Measurements from ENCODE around the gene LRRC26. TPM values are rescaled to one million over a fixed set of nuclear protein-coding genes. Genes with fewer than 3 reads are reported as not detected.

The LRRC26 gene
- total and polyA plus RNA-seq, 4 donors: not detected

Small RNA genes within 50 kb of the gene (microRNA-seq; reads per million reads assigned to microRNA genes)
- 0 reads per million in 2 donors for gene MIR3621

Other genes starting within 250 kb of the LRRC26 start
Only the 30 nearest of the 31 such genes appear.
- 1 to 10 TPM in 1 of 2 donors, under 1 TPM in 1; 0.90 to 1.1 TPM for gene C8G, start 224.8 kb downstream of the LRRC26 start, total RNA-seq
- gene C8G, start 224.8 kb downstream of the LRRC26 start, polyA plus RNA-seq: 1 to 10 TPM; 1.8 to 3.1 TPM
- gene LCN12, start 217.8 kb downstream of the LRRC26 start, total RNA-seq: 1 to 10 TPM in 1 of 2 donors, under 1 TPM in 1; 0.71 to 1.6 TPM
- gene LCN12, start 217.8 kb downstream of the LRRC26 start, polyA plus RNA-seq: 1 to 10 TPM in 1 of 2 donors, not detected in 1; 3.3 TPM
- gene PTGDS, start 192.5 kb downstream of the LRRC26 start, total RNA-seq: 100 to 1,000 TPM; 128 to 145 TPM
- 10 to 100 TPM; 12.2 to 13.9 TPM for gene PTGDS, start 192.5 kb downstream of the LRRC26 start, polyA plus RNA-seq
- gene LCNL1, start 187.1 kb downstream of the LRRC26 start, total RNA-seq: 1 to 10 TPM in 1 of 2 donors, under 1 TPM in 1; 0.36 to 1.1 TPM
- under 1 TPM in 1 of 2 donors, not detected in 1; 0.15 TPM for gene LCNL1, start 187.1 kb downstream of the LRRC26 start, polyA plus RNA-seq
- 10 to 100 TPM; 27.8 to 42.0 TPM for gene PAXX, start 177.6 kb downstream of the LRRC26 start, total RNA-seq
- gene PAXX, start 177.6 kb downstream of the LRRC26 start, polyA plus RNA-seq: 100 to 1,000 TPM in 1 of 2 donors, 10 to 100 TPM in 1; 39.9 to 192 TPM
- gene CLIC3, start 173.5 kb downstream of the LRRC26 start, total RNA-seq: 1 to 10 TPM; 3.8 to 7.0 TPM
- gene CLIC3, start 173.5 kb downstream of the LRRC26 start, polyA plus RNA-seq: 1 to 10 TPM; 1.6 to 6.7 TPM
- gene ABCA2, start 141.8 kb downstream of the LRRC26 start, total RNA-seq: 10 to 100 TPM; 27.3 to 60.0 TPM
- gene ABCA2, start 141.8 kb downstream of the LRRC26 start, polyA plus RNA-seq: 10 to 100 TPM in 1 of 2 donors, 1 to 10 TPM in 1; 9.0 to 48.1 TPM
- under 1 TPM; 0.27 to 0.68 TPM for gene FUT7, start 138.0 kb downstream of the LRRC26 start, total RNA-seq
- not detected for gene FUT7, start 138.0 kb downstream of the LRRC26 start, polyA plus RNA-seq
- gene NPDC1, start 123.9 kb downstream of the LRRC26 start, total RNA-seq: 100 to 1,000 TPM in 1 of 2 donors, 10 to 100 TPM in 1; 99.3 to 217 TPM
- gene NPDC1, start 123.9 kb downstream of the LRRC26 start, polyA plus RNA-seq: 100 to 1,000 TPM in 1 of 2 donors, 10 to 100 TPM in 1; 26.5 to 190 TPM
- 1 to 10 TPM in 1 of 2 donors, under 1 TPM in 1; 0.16 to 1.7 TPM for gene ENTPD2, start 116.0 kb downstream of the LRRC26 start, total RNA-seq
- not detected for gene ENTPD2, start 116.0 kb downstream of the LRRC26 start, polyA plus RNA-seq
- gene SAPCD2, start 99.5 kb downstream of the LRRC26 start, total RNA-seq: under 1 TPM; 0.26 to 0.60 TPM
- under 1 TPM in 1 of 2 donors, not detected in 1; 0.50 TPM for gene SAPCD2, start 99.5 kb downstream of the LRRC26 start, polyA plus RNA-seq
- 10 to 100 TPM in 1 of 2 donors, 1 to 10 TPM in 1; 7.9 to 20.6 TPM for gene UAP1L1, start 92.5 kb downstream of the LRRC26 start, total RNA-seq
- 10 to 100 TPM in 1 of 2 donors, 1 to 10 TPM in 1; 4.1 to 13.2 TPM for gene UAP1L1, start 92.5 kb downstream of the LRRC26 start, polyA plus RNA-seq
- 10 to 100 TPM; 28.4 to 52.2 TPM for gene MAN1B1, start 83.1 kb downstream of the LRRC26 start, total RNA-seq
- gene MAN1B1, start 83.1 kb downstream of the LRRC26 start, polyA plus RNA-seq: 100 to 1,000 TPM in 1 of 2 donors, 10 to 100 TPM in 1; 21.2 to 104 TPM
- 100 to 1,000 TPM in 1 of 2 donors, 10 to 100 TPM in 1; 97.4 to 153 TPM for gene DPP7, start 55.3 kb downstream of the LRRC26 start, total RNA-seq
- 100 to 1,000 TPM in 1 of 2 donors, 10 to 100 TPM in 1; 98.8 to 598 TPM for gene DPP7, start 55.3 kb downstream of the LRRC26 start, polyA plus RNA-seq
- not detected for gene GRIN1, start 30.9 kb downstream of the LRRC26 start, total RNA-seq
- gene GRIN1, start 30.9 kb downstream of the LRRC26 start, polyA plus RNA-seq: not detected
- gene TMEM210, start 2.0 kb upstream of the LRRC26 start, total RNA-seq: not detected
- not detected for gene TMEM210, start 2.0 kb upstream of the LRRC26 start, polyA plus RNA-seq
- gene ANAPC2, start 18.5 kb upstream of the LRRC26 start, total RNA-seq: 10 to 100 TPM; 38.7 to 54.0 TPM
- 10 to 100 TPM; 13.3 to 84.5 TPM for gene ANAPC2, start 18.5 kb upstream of the LRRC26 start, polyA plus RNA-seq
- gene SSNA1, start 18.6 kb upstream of the LRRC26 start, total RNA-seq: 10 to 100 TPM; 30.5 to 37.4 TPM
- 10 to 100 TPM; 77.0 to 87.1 TPM for gene SSNA1, start 18.6 kb upstream of the LRRC26 start, polyA plus RNA-seq
- gene TPRN, start 30.7 kb upstream of the LRRC26 start, total RNA-seq: 1 to 10 TPM; 4.3 to 5.9 TPM
- gene TPRN, start 30.7 kb upstream of the LRRC26 start, polyA plus RNA-seq: 10 to 100 TPM in 1 of 2 donors, 1 to 10 TPM in 1; 5.5 to 10.8 TPM
- gene TMEM203, start 35.6 kb upstream of the LRRC26 start, total RNA-seq: 10 to 100 TPM; 21.5 to 25.7 TPM
- 10 to 100 TPM; 25.9 to 27.5 TPM for gene TMEM203, start 35.6 kb upstream of the LRRC26 start, polyA plus RNA-seq
- gene NDOR1, start 35.6 kb upstream of the LRRC26 start, total RNA-seq: 10 to 100 TPM; 10.0 to 14.2 TPM
- gene NDOR1, start 35.6 kb upstream of the LRRC26 start, polyA plus RNA-seq: 10 to 100 TPM in 1 of 2 donors, 1 to 10 TPM in 1; 3.0 to 20.4 TPM
- gene RNF208, start 52.2 kb upstream of the LRRC26 start, total RNA-seq: 1 to 10 TPM; 2.2 to 3.4 TPM
- gene RNF208, start 52.2 kb upstream of the LRRC26 start, polyA plus RNA-seq: 10 to 100 TPM in 1 of 2 donors, 1 to 10 TPM in 1; 2.9 to 11.8 TPM
- not detected for gene CYSRT1, start 55.1 kb upstream of the LRRC26 start, total RNA-seq
- 1 to 10 TPM in 1 of 2 donors, not detected in 1; 1.1 TPM for gene CYSRT1, start 55.1 kb upstream of the LRRC26 start, polyA plus RNA-seq
- not detected for gene RNF224, start 57.5 kb upstream of the LRRC26 start, total RNA-seq
- gene RNF224, start 57.5 kb upstream of the LRRC26 start, polyA plus RNA-seq: under 1 TPM; 0.08 to 0.25 TPM
- gene SLC34A3, start 60.9 kb upstream of the LRRC26 start, total RNA-seq: not detected
- gene SLC34A3, start 60.9 kb upstream of the LRRC26 start, polyA plus RNA-seq: not detected
- gene TUBB4B, start 71.2 kb upstream of the LRRC26 start, total RNA-seq: 100 to 1,000 TPM in 1 of 2 donors, 10 to 100 TPM in 1; 86.9 to 152 TPM
- 100 to 1,000 TPM in 1 of 2 donors, 10 to 100 TPM in 1; 94.2 to 128 TPM for gene TUBB4B, start 71.2 kb upstream of the LRRC26 start, polyA plus RNA-seq
- gene STPG3, start 81.2 kb upstream of the LRRC26 start, total RNA-seq: not detected
- gene STPG3, start 81.2 kb upstream of the LRRC26 start, polyA plus RNA-seq: not detected
- 10 to 100 TPM; 35.5 to 40.9 TPM for gene NELFB, start 85.3 kb upstream of the LRRC26 start, total RNA-seq
- gene NELFB, start 85.3 kb upstream of the LRRC26 start, polyA plus RNA-seq: 10 to 100 TPM; 21.7 to 47.9 TPM
- gene TOR4A, start 107.7 kb upstream of the LRRC26 start, total RNA-seq: 10 to 100 TPM; 10.4 to 14.0 TPM
- gene TOR4A, start 107.7 kb upstream of the LRRC26 start, polyA plus RNA-seq: 1 to 10 TPM; 2.6 to 6.0 TPM
- gene NRARP, start 132.2 kb upstream of the LRRC26 start, total RNA-seq: 10 to 100 TPM; 13.3 to 26.6 TPM
- under 1 TPM; 0.50 to 0.97 TPM for gene NRARP, start 132.2 kb upstream of the LRRC26 start, polyA plus RNA-seq